ENCODE results near the gene NOP58. TPM values are rescaled to one million over a fixed set of nuclear protein-coding genes. Genes with fewer than 3 reads are reported as not detected.
A peak's percentile ranks its signal among the peaks of the same experiment; 100 is the strongest.

The NOP58 gene
- total and polyA plus RNA-seq, 10 of the 15 experiments (the other 5 are each of a cell fraction or from before 2014, with no cell fraction given), result 131 to 327 (median 217) TPM

DNA sequence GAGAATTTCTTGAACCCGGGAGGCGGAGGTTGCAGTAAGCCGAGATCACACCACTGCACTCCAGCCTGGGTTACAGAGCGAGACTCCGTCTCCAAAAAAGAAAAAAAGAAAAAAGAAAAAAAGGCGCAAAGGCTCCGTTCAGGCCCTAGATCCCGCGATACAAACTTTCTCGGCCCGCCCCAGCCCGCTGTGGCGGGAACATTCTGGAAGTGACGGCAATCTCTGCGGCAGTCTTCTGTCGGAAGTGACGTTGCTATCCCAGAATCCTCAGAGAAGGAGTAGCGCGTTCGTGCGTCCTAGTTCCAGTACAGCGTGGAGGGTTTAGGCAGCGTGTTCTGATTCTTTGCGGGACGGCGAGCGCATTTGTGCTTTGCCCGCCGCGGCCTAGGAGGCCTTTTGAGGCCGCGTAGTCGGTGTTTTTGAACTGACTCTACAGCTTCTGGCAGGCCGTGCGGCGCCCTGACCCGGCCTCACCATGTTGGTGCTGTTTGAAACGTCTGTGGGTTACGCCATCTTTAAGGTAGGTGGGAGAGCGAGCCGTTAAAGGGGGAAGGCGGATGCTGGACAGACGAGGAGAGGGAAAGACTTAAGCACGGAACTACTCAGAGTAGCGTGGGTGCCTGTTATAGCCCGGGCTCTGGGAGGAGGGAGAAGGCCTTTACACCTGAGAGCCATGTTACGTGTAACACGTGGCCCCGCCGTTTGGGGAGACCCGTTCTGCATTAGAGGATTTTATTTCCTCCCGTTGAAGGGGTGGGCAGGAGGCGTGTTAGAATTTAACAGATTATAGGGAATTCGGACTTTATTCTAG, at the start of gene NOP58 (continued):
- TF ChIP-seq, protein P1, sequence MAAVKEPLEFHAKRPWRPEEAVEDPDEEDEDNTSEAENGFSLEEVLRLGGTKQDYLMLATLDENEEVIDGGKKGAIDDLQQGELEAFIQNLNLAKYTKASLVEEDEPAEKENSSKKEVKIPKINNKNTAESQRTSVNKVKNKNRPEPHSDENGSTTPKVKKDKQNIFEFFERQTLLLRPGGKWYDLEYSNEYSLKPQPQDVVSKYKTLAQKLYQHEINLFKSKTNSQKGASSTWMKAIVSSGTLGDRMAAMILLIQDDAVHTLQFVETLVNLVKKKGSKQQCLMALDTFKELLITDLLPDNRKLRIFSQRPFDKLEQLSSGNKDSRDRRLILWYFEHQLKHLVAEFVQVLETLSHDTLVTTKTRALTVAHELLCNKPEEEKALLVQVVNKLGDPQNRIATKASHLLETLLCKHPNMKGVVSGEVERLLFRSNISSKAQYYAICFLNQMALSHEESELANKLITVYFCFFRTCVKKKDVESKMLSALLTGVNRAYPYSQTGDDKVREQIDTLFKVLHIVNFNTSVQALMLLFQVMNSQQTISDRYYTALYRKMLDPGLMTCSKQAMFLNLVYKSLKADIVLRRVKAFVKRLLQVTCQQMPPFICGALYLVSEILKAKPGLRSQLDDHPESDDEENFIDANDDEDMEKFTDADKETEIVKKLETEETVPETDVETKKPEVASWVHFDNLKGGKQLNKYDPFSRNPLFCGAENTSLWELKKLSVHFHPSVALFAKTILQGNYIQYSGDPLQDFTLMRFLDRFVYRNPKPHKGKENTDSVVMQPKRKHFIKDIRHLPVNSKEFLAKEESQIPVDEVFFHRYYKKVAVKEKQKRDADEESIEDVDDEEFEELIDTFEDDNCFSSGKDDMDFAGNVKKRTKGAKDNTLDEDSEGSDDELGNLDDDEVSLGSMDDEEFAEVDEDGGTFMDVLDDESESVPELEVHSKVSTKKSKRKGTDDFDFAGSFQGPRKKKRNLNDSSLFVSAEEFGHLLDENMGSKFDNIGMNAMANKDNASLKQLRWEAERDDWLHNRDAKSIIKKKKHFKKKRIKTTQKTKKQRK (IDR thresholded peaks at IDR 0.05; ENCODE audit: low read depth, low read length), result no peak
- TF ChIP-seq SPI1 (IDR thresholded peaks at IDR 0.05; ENCODE audit: borderline replicate concordance, insufficient read depth, low read depth, low read length) (no peak), SUPT20H (IDR thresholded peaks at IDR 0.05; ENCODE audit: borderline replicate concordance, control insufficient read depth, low read depth, low read length) (no peak), RCOR1 (conservative IDR thresholded peaks at IDR 0.05; ENCODE audit: low read depth, low read length) (no peak), CEBPB (IDR thresholded peaks at IDR 0.05; ENCODE audit: borderline replicate concordance in 1 of 2, low read depth in 2 of 2, low read length in 2 of 2) (no peak), ZNF622 (IDR thresholded peaks at IDR 0.05) (no peak), NFXL1 (IDR thresholded peaks at IDR 0.05; ENCODE audit: borderline replicate concordance) (no peak), PAX8 (IDR thresholded peaks at IDR 0.05) (peak; percentile 57; the same call in 1 of the 2 replicates), MEF2A (IDR thresholded peaks at IDR 0.05; ENCODE audit: insufficient read depth, low read depth, low read length) (peak; percentile 8; the same call in 1 of the 2 replicates), ETV6 (conservative IDR thresholded peaks at IDR 0.05 in 1 of 2, IDR thresholded peaks at IDR 0.05 in 1 of 2; ENCODE audit: borderline replicate concordance in 1 of 2, low read depth in 1 of 2) (no peak), NR2C2 (IDR thresholded peaks at IDR 0.05; ENCODE audit: borderline replicate concordance, control insufficient read depth, insufficient read length, low read depth) (no peak), CREM (IDR thresholded peaks at IDR 0.05; ENCODE audit: low read depth) (peak; percentile 98), MEF2B (IDR thresholded peaks at IDR 0.05; ENCODE audit: partially characterized antibody, poor library complexity, severe bottlenecking) (peak; percentile 19)
- TF ChIP-seq, protein P2, sequence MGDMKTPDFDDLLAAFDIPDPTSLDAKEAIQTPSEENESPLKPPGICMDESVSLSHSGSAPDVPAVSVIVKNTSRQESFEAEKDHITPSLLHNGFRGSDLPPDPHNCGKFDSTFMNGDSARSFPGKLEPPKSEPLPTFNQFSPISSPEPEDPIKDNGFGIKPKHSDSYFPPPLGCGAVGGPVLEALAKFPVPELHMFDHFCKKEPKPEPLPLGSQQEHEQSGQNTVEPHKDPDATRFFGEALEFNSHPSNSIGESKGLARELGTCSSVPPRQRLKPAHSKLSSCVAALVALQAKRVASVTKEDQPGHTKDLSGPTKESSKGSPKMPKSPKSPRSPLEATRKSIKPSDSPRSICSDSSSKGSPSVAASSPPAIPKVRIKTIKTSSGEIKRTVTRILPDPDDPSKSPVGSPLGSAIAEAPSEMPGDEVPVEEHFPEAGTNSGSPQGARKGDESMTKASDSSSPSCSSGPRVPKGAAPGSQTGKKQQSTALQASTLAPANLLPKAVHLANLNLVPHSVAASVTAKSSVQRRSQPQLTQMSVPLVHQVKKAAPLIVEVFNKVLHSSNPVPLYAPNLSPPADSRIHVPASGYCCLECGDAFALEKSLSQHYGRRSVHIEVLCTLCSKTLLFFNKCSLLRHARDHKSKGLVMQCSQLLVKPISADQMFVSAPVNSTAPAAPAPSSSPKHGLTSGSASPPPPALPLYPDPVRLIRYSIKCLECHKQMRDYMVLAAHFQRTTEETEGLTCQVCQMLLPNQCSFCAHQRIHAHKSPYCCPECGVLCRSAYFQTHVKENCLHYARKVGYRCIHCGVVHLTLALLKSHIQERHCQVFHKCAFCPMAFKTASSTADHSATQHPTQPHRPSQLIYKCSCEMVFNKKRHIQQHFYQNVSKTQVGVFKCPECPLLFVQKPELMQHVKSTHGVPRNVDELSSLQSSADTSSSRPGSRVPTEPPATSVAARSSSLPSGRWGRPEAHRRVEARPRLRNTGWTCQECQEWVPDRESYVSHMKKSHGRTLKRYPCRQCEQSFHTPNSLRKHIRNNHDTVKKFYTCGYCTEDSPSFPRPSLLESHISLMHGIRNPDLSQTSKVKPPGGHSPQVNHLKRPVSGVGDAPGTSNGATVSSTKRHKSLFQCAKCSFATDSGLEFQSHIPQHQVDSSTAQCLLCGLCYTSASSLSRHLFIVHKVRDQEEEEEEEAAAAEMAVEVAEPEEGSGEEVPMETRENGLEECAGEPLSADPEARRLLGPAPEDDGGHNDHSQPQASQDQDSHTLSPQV (IDR thresholded peaks at IDR 0.05), result no peak
- TF ChIP-seq, protein P3, sequence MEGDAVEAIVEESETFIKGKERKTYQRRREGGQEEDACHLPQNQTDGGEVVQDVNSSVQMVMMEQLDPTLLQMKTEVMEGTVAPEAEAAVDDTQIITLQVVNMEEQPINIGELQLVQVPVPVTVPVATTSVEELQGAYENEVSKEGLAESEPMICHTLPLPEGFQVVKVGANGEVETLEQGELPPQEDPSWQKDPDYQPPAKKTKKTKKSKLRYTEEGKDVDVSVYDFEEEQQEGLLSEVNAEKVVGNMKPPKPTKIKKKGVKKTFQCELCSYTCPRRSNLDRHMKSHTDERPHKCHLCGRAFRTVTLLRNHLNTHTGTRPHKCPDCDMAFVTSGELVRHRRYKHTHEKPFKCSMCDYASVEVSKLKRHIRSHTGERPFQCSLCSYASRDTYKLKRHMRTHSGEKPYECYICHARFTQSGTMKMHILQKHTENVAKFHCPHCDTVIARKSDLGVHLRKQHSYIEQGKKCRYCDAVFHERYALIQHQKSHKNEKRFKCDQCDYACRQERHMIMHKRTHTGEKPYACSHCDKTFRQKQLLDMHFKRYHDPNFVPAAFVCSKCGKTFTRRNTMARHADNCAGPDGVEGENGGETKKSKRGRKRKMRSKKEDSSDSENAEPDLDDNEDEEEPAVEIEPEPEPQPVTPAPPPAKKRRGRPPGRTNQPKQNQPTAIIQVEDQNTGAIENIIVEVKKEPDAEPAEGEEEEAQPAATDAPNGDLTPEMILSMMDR (IDR thresholded peaks at IDR 0.05 in 2 of 3, conservative IDR thresholded peaks at IDR 0.05 in 1 of 3; ENCODE audit: control insufficient read depth in 2 of 3, extremely low read depth in 1 of 3, insufficient read depth in 1 of 3, low read depth in 3 of 3, low read length in 3 of 3), result no peak

Measured in GM12878 (cell line).